Bronchial epithelial cell (primary cell): ENCODE data around the gene PTP4A2. TPM values are rescaled to one million over a fixed set of nuclear protein-coding genes. Genes with fewer than 3 reads are reported as not detected.

ENCODE experiments used
- DNase-seq: peaks from one replicate; pipeline ENCODE4 v3.0.0-alpha.2; 2010; ENCODE audit warnings: low read depth
- FAIRE-seq: peaks from 2 replicates; lab custom pipeline; 2011; peaks lifted over from hg19 to GRCh38; lab: Jason Lieb, UNC
- H3K27me3 ChIP-seq: 2 replicates; pipeline ENCODE4 v1.5.1; 2011; ENCODE audit warnings: low read length; ENCODE audit not compliant: control insufficient read depth, insufficient read depth
- H3K36me3 ChIP-seq: 2 replicates; pipeline ENCODE4 v1.5.1; 2011; ENCODE audit warnings: low read length; ENCODE audit not compliant: control insufficient read depth, insufficient read depth
- H3K4me3 ChIP-seq: 2 replicates; pipeline ENCODE4 v1.5.1; 2011; ENCODE audit warnings: mild to moderate bottlenecking, low read depth, low read length, control low read depth
- total RNA-seq: library from RNA; depleted of rRNA; stranded (reverse); fragments of >200 nt; gene quantifications from 2 replicates; pipeline ENCODE4 v1.2.1, GENCODE V29; 2014
- TF ChIP-seq, protein P1 (sequence below): IDR thresholded peaks from 2 replicates; pipeline ENCODE4 v1.5.1; 2011; ENCODE audit warnings: mild to moderate bottlenecking, moderate library complexity, low read length, control low read depth, inconsistent platforms; ENCODE audit not compliant: insufficient read depth, severe bottlenecking

The PTP4A2 gene
- total RNA-seq, 1 donor from 2014 or later, result 221 TPM

DNA sequence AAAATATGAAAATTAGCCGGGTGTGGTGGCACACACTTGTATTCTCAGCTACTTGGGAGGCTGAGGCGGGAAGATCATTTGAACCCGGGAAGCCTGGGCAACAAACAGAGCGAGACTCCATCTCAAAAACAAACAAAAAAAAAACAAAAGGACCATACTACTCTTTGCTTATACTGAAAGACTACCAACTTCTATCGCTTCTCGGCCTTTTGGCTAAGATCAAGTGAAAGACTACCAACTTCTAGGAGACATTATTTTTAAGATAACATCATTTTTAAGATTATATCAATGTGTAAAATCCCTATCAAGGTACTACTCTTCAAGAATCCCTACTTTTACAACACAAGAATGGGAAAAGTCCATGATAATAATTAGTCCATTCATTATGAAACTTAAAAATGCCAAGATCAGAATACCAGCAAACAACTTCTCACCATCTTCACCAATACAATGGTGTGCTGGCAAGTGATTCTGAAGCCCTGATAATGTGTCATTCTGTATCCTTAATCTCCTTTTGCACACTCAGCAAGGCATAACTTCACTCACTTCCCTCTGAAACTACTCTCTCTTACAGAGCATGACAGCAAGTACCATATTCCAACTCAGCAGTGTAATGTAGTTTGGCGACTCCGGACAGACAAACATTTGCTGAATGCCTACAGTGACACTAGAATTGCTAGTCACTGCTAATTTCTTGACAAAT, 1.7 kb downstream of the PTP4A2 start:
- no peaks in the 10 kb centered on the region for H3K36me3 ChIP-seq
- no peaks in the 10 kb centered on the region for H3K27me3 ChIP-seq
- peak overlapping the region; percentile 98 for H3K4me3 ChIP-seq
- DNase-seq, result peak; percentile 53
- TF ChIP-seq, protein P1, sequence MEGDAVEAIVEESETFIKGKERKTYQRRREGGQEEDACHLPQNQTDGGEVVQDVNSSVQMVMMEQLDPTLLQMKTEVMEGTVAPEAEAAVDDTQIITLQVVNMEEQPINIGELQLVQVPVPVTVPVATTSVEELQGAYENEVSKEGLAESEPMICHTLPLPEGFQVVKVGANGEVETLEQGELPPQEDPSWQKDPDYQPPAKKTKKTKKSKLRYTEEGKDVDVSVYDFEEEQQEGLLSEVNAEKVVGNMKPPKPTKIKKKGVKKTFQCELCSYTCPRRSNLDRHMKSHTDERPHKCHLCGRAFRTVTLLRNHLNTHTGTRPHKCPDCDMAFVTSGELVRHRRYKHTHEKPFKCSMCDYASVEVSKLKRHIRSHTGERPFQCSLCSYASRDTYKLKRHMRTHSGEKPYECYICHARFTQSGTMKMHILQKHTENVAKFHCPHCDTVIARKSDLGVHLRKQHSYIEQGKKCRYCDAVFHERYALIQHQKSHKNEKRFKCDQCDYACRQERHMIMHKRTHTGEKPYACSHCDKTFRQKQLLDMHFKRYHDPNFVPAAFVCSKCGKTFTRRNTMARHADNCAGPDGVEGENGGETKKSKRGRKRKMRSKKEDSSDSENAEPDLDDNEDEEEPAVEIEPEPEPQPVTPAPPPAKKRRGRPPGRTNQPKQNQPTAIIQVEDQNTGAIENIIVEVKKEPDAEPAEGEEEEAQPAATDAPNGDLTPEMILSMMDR, result no peak
- no peak for FAIRE-seq

DNA sequence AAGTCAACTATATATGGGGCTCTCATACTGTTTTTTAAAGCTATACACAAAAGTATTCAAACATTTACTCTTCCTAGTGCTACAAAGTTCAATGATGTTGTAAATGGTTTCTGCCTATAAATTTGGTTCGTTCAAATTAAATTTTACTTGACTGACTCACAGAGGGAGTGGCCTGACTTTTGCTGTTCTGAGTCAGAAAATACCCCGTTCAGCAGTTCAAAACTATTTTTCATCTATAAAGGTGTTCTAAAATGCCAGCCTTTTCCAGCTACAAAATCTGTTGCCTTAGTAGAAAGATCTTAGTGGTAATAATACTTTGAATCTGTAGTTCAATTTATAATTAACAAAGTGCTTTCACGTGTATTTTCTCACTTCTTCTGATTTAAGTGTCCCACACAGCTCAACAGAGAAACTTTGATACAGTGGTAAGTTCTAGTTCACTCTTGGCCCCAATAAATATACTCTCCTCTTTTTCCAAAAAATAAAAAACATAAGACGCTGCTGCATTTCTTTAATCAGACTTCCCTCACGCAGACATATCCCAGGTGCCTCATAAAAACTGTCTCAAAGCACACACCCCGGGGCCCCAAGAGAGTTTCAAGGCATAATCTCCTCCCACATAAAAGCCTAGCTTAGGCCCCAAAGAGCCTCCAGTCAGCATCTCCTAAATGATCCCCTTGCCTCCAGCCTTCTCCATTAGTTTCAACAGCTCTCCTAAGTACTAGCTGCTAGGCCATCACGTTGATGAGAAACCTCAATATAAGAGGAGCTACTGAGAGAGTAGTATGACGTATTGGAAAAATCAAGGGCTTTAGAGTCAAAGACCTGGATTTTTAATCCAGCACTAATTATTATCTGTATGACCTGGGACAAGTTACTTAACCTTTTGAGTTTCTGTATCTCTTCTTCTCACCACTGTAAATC, 3.2 kb downstream of the PTP4A2 start:
- TF ChIP-seq, protein P1, result no peak
- Histone ChIP-seq H3K27me3 (no peaks in the 10 kb centered on the region), H3K4me3 (no peak overlapping the region), H3K36me3 (no peaks in the 10 kb centered on the region)
- FAIRE-seq, result no peak
- DNase-seq, result peak; percentile 77

DNA sequence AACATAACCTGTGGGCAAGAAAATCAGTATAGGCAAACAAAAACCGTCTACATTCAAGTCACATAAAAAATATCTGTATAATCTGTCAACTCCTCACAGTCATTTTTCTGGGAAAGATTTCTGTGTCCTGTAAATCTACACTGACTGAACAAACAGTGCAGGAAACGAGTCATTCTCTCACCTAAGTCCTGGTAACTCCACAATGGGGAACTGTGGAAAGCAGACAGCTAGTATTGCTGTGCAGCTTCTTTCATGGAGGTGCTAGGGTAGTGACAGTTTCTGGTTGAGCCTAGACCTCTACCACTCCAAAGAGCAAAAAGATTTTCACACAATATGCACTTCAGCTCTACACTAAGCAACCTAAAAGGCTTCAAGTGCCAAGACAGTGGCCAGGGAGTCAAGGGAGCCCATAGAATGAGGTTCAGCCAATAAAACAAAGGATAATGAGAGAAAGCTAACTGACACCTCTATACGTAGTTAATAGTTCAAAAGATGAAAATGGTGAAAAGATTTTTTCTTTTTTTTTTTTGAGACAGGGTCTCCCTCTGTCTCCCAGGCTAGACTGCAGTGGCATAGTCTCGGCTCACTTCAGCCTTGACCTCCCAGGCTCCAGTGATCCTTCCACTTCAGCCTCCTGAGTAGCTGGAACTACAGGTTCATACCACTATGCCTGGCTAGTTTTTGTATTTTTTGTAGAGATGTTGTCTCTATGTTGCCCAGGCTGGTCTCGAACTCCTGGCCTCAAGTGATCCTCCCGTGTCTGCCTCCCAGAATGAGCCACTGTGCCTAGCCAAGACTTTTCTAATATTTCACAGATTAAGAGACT, 5.5 kb downstream of the PTP4A2 start:
- TF ChIP-seq, protein P1, result no peak
- H3K27me3 ChIP-seq, result no peaks in the 10 kb centered on the region
- peak; percentile 75 for DNase-seq
- no peak overlapping the region for H3K4me3 ChIP-seq
- no peaks in the 10 kb centered on the region for H3K36me3 ChIP-seq
- FAIRE-seq, result no peak

DNA sequence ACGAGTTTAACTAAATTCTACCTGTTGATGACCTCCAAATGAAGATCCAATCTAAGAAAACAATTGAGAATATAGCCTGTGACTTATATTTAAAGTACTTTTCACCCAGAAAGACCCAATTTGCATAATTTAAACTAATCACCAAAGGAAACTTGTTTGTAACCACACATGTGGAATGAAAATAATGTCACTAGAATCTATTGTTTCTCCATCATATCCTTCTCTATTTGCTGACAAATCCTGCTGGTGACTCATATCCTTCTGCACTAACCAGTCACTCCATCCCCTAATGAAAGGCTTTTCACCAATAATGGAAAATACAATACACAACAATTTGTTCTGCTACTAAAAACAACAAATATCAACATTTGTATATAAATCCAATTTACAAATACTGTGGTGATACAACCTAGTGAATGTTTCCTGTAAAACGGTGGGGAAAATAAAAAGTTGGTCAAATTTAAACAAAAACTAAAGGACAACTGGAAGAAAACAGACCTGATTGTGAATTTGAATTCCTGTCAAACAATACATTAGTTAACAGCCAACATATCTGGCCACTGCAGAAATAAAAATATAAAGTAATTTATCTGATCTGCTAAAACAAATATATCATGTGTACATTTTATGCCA, 6.5 kb downstream of the PTP4A2 start:
- DNase-seq, result peak; percentile 84
- TF ChIP-seq, protein P1, result no peak
- Histone ChIP-seq H3K27me3 (no peaks in the 10 kb centered on the region), H3K4me3 (no peak overlapping the region), H3K36me3 (no peaks in the 10 kb centered on the region)
- FAIRE-seq, result no peak

DNA sequence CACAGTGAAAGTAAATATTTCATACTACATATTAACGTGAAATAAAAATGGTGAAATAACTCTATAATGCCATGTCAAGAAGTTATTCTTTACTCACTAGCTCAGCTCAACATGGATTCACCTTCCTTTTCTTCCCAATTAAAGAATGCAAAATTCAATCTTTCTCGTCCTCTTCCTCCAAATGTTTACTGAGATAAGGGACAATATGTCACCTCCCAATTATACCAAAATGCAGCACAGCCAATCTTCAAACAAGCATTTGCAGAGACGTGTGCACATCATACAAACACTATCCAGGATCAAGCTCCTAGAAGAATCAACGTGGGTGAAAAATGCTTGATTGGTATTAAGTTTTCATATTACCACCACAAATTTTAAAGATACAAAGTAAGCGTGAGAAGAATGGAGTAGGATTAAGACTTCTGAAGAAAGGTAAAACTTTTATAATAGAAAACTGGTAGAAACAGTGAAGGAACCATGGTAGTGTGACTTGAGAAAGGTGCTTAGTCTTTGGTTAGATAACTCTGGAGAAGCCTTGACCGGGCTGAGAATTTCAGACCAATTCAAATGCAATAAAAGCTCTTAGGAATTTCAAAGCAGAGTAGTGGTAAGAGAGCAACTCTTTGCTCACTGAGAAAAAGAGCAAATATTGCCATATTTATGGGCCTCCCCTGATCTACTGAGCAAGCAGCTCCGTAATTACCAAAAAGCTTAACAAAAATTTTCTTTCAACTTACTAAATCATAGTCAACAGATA, 7.2 kb downstream of the PTP4A2 start:
- no peak for DNase-seq
- Histone ChIP-seq H3K36me3 (no peaks in the 10 kb centered on the region), H3K27me3 (no peaks in the 10 kb centered on the region), H3K4me3 (no peak overlapping the region)
- no peak for FAIRE-seq
- TF ChIP-seq, protein P1, result no peak
